ENCODE results near the gene DTNBP1.

Gene DTNBP1

GRCh38 chr6:15598273-15598798 lies 64.5 kb downstream of the DTNBP1 start:
- no peak overlapping the region for H3K4me3 ChIP-seq (ENCODE audit: low read length)
- no peak for TF ChIP-seq ZNF274 (IDR thresholded peaks at IDR 0.05; ENCODE audit: low read depth, low read length)

DNA sequence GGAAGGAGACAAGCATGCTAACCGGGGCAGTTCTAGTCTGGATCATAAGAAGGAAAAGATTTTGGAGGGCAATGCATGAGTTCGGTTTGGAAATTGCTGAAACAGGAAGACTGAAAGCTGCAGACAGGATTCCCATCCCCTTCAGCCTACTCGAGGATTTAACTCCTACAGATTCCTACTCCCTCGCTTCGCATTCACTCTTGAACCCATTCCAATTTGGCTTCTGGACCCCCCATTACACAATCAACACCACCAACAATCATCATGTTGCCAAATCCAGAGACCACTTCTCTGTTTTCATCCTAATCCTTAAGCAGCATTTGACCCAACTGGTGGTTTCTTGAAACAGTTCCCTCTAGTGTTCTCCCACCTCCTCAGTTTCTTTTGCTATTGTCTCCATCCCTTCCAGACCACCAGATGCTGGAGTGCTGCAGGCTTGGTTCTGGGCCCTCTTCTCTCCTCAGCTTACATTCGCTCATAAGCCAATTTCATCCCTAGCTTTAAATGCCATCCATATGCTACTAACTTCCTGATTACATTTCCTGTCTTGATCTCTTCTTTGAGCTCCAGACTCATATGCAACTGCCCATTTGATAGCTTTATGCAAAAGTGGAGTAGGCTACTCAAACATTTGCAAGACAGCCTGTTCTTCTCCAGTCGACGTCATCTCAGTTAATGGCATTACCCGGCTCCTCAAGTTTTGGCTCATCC lies 66.5 kb downstream of the DTNBP1 start:
- TF ChIP-seq ZNF274 (IDR thresholded peaks at IDR 0.05; ENCODE audit: low read depth, low read length): no peak
- no peak overlapping the region for H3K4me3 ChIP-seq (ENCODE audit: low read length)

DNA sequence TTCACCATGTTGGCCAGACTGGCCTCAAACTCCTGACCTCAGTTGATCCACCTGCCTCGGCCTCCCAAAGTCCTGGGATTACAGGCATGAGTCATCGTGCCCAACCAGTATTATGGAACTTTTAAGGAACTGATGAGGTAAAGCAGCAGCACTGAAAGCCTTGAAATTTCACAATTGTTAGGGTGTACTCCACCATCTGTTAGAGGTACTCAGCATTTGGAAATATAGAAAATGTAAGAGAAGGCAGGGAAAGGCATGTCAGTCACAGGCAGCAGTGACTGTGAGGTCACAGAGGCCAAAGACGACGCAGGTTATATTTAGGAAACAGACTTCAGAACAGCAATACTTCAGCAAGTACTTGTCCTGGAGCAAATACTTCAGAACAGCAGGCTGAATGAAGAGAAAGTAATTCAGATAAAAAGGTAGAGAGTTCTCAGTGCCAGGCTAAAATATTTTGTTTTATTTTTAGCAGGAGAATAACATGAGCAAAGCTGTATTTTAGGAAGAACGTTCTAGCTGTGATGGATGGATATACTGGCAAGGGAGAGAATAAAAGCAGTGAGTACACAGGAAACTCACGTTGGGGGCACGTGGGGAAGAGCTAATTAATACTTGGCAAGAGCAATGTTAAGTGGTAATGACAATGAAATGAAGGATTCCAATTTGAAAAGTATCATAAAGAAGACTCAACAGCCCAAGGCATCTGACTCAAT lies 67.2 kb downstream of the DTNBP1 start:
- H3K4me3 ChIP-seq (ENCODE audit: low read length): no peak overlapping the region
- no peak for TF ChIP-seq ZNF274 (IDR thresholded peaks at IDR 0.05; ENCODE audit: low read depth, low read length)

DNA sequence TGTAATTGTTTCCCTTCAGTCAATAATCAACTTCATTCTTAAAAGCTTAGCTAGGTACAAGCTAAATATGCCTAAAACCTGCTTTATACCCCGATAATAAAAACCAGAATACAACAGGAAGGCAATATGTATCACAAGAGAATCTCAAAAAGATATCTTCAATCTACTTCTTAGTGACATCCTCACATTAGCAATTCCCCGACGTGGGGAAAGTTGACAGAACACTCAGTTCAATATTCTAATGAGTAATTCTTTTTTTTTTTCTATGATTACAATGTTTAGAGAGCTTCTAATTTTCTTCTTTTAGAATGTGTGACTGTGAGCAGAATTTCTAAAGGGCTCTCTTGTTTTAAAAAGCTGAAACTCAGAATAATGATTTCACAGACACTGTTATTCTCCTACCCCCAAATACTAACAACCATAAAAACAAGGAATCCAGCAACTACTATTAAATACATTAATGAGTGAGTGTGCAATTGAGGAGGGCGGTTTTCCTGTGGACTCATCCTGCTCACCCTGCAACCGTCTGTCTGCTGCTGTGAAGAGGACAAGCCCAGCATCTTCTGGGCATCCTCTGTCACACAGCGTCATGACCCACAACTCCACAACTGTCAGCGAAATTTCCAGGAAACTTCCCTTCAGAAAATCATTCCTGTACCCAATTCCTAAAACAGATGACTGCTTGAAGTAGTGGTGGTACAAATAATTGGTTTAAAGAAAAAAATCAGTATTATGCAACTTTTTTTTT lies 68.1 kb downstream of the DTNBP1 start:
- H3K4me3 ChIP-seq (ENCODE audit: low read length): no peak overlapping the region
- no peak for TF ChIP-seq ZNF274 (IDR thresholded peaks at IDR 0.05; ENCODE audit: low read depth, low read length)

GRCh38 chr6:15593798-15594197 lies 69.0 kb downstream of the DTNBP1 start:
- no peak for TF ChIP-seq ZNF274 (IDR thresholded peaks at IDR 0.05; ENCODE audit: low read depth, low read length)
- H3K4me3 ChIP-seq (ENCODE audit: low read length): no peak overlapping the region

DNA sequence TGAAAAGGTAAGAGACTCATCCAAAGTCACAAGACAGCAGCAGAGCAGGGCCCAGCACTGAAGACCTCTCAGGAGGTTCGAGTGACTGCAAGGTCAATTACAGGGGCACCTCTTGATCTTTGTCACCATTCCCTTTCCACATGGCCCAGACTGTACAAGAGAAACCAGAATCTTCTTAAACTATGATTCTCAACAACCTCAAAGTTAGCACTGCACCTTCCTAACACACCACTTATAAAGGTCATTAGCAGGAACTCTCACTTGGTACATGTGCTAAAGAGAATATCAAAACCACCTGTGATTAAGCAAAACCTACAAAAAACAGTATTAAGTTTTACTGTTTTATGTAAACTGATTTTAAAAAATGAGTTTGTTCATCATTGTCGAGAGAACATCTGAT lies 70.2 kb downstream of the DTNBP1 start:
- H3K4me3 ChIP-seq (ENCODE audit: low read length): no peak overlapping the region
- TF ChIP-seq ZNF274 (IDR thresholded peaks at IDR 0.05; ENCODE audit: low read depth, low read length): no peak

DNA sequence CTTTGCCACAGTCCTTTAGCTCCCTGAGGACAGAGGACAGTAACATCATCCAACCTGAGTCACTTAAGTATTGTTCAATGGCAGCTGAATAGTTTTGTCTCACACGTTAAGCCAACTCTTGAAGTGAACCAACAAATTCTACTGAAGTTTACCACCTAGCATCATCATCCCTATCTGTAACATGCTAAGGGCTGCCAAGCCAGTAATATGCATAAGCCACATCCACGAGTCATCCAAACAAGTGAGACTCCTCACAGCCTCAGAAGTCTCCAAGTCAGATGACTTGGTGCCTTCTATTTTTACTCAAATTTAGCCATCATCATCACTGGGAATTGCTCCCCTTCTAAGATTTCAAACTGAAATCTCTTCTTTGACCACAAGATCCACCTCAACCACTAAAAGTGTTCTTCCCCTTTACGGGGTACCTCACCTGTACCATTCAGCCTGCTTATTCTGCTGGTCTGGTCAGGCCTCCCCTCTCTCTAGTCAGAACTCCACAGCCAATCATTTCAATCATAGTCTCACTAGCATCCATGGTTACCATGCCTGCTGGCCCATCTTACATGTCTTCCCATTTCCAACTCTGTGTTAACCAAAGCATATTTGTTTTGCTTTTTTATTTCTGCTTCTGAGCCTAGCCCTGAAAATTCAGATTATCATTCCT lies 73.7 kb downstream of the DTNBP1 start:
- no peak for TF ChIP-seq ZNF274 (IDR thresholded peaks at IDR 0.05; ENCODE audit: low read depth, low read length)
- H3K4me3 ChIP-seq (ENCODE audit: low read length): no peak overlapping the region

DNA sequence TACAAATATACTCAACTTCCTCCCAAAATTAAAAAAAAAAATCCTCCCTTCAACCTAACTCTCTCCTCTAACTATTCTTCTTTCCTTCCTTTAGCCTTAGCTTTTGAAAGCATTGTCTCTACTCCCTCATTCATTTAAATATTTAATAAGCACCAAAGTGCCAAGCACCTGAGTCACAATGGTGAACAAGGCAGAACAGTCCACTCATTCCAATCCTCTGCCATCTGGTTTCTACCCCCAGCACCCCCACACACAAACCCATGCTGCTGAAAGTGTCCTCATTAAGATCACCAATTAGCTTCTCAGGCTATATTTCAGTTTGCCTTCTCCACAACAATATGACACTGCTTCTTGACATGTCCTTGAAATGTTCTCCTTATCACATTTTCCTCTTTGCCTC lies 76.3 kb downstream of the DTNBP1 start:
- H3K4me3 ChIP-seq (ENCODE audit: low read length): no peak overlapping the region
- no peak for TF ChIP-seq ZNF274 (IDR thresholded peaks at IDR 0.05; ENCODE audit: low read depth, low read length)

DNA sequence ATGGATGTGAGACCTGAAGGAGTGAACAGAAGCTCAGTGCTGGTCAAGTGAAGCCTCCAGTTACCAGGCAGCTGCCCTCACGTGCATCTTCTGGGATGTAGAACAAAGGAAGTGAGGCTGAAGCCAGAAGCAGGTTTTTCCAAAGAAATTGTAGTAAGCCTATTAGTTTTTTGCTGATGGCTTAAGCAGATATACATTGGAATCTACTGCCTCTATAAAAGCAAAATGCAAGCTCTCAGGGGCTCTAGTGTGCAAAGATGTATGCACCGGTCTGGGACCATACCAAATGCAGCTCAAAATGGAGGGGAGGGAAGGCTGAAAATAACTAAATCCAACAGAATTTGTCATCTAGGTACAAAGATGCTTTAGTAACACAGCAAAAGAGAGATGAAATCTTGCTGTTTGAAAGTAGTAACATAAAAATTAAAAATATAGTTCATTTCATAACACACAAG lies 77.0 kb downstream of the DTNBP1 start:
- TF ChIP-seq ZNF274 (IDR thresholded peaks at IDR 0.05; ENCODE audit: low read depth, low read length): no peak
- no peak overlapping the region for H3K4me3 ChIP-seq (ENCODE audit: low read length)

DNA sequence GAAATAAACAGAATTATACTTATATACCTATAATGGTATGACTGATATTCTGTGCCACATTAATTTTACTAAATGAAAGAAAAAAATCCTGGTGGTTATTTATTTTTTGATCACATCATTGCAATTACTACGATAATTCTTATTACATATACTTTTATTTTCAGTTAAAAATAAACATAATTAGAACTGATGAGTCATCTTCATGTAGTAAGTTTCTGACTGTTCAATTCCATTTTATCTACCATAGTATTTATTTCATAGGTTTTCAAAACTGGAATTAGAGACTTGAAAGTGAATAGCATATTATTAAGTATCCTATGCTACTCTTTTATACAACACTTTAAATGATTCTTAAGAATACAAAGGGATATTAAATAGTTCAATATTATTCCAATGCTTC lies 80.3 kb downstream of the DTNBP1 start:
- no peak for TF ChIP-seq ZNF274 (IDR thresholded peaks at IDR 0.05; ENCODE audit: low read depth, low read length)
- no peak overlapping the region for H3K4me3 ChIP-seq (ENCODE audit: low read length)

DNA sequence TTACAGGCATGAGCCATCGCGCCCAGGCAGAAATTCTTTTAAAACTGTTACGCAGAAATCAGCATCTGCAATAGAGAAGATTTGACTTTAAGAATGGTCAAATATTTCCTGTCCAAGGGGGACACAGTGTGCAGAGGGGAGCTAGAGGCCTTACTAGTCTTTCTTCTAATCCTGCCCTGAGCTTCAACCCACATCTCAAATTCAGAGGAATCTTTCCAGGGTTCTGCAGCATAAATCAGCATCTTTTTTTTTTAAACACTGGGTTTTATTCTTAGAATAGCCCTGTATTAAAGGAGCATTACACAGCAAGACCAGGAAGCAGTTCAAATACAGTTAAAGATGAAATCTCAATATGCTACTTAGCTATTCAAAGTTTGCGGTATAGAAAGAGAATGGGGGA lies 81.1 kb downstream of the DTNBP1 start:
- H3K4me3 ChIP-seq (ENCODE audit: low read length): no peak overlapping the region
- TF ChIP-seq ZNF274 (IDR thresholded peaks at IDR 0.05; ENCODE audit: low read depth, low read length): no peak

- no peak overlapping the region for H3K4me3 ChIP-seq (ENCODE audit: low read length)
- no peak for TF ChIP-seq ZNF274 (IDR thresholded peaks at IDR 0.05; ENCODE audit: low read depth, low read length)
These were observed 82.5 kb downstream of the DTNBP1 start for GRCh38 chr6:15580326-15580725.

- no peak overlapping the region for H3K4me3 ChIP-seq (ENCODE audit: low read length)
- no peak for TF ChIP-seq ZNF274 (IDR thresholded peaks at IDR 0.05; ENCODE audit: low read depth, low read length)
These were observed 84.0 kb downstream of the DTNBP1 start for GRCh38 chr6:15578716-15579391.
